GM12892 (cell line): ENCODE results near the gene MTG2.

Experiments
- POLR2A ChIP-seq: IDR thresholded peaks from 2 replicates; pipeline ENCODE4 v1.6.1; 2011; ENCODE audit warnings: low read depth, low read length, control low read depth
- POLR2AphosphoS5 ChIP-seq: IDR thresholded peaks from 2 replicates; pipeline ENCODE4 v1.6.1; 2011; ENCODE audit warnings: low read depth, low read length, control low read depth
- TAF1 ChIP-seq: IDR thresholded peaks from 2 replicates; pipeline ENCODE4 v1.6.1; 2011; ENCODE audit warnings: low read depth, mild to moderate bottlenecking, control low read depth, low read length, borderline replicate concordance

GRCh38 chr20:62183426-62184142, 756 bp downstream of the MTG2 start:
- TF ChIP-seq POLR2A (no peak), POLR2AphosphoS5 (no peak), TAF1 (no peak)
